ENCODE data around the gene GLB1L.
A peak's percentile ranks its signal among the peaks of the same experiment; 100 is the strongest.

Gene GLB1L

GRCh38 chr2:219253753-219254589, 8.7 kb upstream of the GLB1L start, which contains the start of gene TUBA4A:
Gene TUBA4A, minus strand, starts transcription at chr2:219253918. Its CDS starts 60 bp downstream, at chr2:219253858.
- TF ChIP-seq ISL1 (CRISPR knock-in tag; IDR thresholded peaks at IDR 0.05) (no peak), ARNTL (CRISPR knock-in tag; IDR thresholded peaks at IDR 0.05; ENCODE audit: borderline replicate concordance, low read depth) (no peak), OSR1 (CRISPR knock-in tag; IDR thresholded peaks at IDR 0.05) (no peak), RARB (CRISPR knock-in tag; IDR thresholded peaks at IDR 0.05) (no peak), CSDC2 (CRISPR knock-in tag; IDR thresholded peaks at IDR 0.05) (no peak), TCF4 (CRISPR knock-in tag; IDR thresholded peaks at IDR 0.05; ENCODE audit: borderline replicate concordance) (no peak), ZNF565 (CRISPR knock-in tag; conservative IDR thresholded peaks at IDR 0.05; ENCODE audit: low read depth) (no peak), ZNF70 (CRISPR knock-in tag; IDR thresholded peaks at IDR 0.05) (no peak), CREB5 (CRISPR knock-in tag; IDR thresholded peaks at IDR 0.05; ENCODE audit: low read depth) (no peak), TOX (CRISPR knock-in tag; IDR thresholded peaks at IDR 0.05; ENCODE audit: borderline replicate concordance) (no peak), TSHZ2 (CRISPR knock-in tag; IDR thresholded peaks at IDR 0.05) (no peak), BACH2 (CRISPR knock-in tag; IDR thresholded peaks at IDR 0.05; ENCODE audit: borderline replicate concordance) (no peak), ZC3H10 (CRISPR knock-in tag; IDR thresholded peaks at IDR 0.05) (no peak)
- TF ChIP-seq, protein P1, sequence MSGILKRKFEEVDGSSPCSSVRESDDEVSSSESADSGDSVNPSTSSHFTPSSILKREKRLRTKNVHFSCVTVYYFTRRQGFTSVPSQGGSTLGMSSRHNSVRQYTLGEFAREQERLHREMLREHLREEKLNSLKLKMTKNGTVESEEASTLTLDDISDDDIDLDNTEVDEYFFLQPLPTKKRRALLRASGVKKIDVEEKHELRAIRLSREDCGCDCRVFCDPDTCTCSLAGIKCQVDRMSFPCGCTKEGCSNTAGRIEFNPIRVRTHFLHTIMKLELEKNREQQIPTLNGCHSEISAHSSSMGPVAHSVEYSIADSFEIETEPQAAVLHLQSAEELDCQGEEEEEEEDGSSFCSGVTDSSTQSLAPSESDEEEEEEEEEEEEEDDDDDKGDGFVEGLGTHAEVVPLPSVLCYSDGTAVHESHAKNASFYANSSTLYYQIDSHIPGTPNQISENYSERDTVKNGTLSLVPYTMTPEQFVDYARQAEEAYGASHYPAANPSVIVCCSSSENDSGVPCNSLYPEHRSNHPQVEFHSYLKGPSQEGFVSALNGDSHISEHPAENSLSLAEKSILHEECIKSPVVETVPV (CRISPR knock-in tag; IDR thresholded peaks at IDR 0.05) = no peak
- TF ChIP-seq, protein P2, sequence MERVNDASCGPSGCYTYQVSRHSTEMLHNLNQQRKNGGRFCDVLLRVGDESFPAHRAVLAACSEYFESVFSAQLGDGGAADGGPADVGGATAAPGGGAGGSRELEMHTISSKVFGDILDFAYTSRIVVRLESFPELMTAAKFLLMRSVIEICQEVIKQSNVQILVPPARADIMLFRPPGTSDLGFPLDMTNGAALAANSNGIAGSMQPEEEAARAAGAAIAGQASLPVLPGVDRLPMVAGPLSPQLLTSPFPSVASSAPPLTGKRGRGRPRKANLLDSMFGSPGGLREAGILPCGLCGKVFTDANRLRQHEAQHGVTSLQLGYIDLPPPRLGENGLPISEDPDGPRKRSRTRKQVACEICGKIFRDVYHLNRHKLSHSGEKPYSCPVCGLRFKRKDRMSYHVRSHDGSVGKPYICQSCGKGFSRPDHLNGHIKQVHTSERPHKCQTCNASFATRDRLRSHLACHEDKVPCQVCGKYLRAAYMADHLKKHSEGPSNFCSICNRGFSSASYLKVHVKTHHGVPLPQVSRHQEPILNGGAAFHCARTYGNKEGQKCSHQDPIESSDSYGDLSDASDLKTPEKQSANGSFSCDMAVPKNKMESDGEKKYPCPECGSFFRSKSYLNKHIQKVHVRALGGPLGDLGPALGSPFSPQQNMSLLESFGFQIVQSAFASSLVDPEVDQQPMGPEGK (CRISPR knock-in tag; IDR thresholded peaks at IDR 0.05; ENCODE audit: borderline replicate concordance) = no peak
- TF ChIP-seq, protein P3, sequence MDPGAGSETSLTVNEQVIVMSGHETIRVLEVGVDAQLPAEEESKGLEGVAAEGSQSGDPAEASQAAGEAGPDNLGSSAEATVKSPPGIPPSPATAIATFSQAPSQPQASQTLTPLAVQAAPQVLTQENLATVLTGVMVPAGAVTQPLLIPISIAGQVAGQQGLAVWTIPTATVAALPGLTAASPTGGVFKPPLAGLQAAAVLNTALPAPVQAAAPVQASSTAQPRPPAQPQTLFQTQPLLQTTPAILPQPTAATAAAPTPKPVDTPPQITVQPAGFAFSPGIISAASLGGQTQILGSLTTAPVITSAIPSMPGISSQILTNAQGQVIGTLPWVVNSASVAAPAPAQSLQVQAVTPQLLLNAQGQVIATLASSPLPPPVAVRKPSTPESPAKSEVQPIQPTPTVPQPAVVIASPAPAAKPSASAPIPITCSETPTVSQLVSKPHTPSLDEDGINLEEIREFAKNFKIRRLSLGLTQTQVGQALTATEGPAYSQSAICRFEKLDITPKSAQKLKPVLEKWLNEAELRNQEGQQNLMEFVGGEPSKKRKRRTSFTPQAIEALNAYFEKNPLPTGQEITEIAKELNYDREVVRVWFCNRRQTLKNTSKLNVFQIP (CRISPR knock-in tag; IDR thresholded peaks at IDR 0.05; ENCODE audit: borderline replicate concordance, low read depth) = no peak
- ATAC-seq = peak; percentile 73

- peak; percentile 20 for ATAC-seq
These were observed 7.9 kb upstream of the GLB1L start, which contains the start of gene TUBA4B for GRCh38 chr2:219252900-219253752. Gene TUBA4B, plus strand, starts transcription at chr2:219253243. Its CDS starts 165 bp downstream, at chr2:219253408.

More at GRCh38 chr2:219252900-219253752, 7.9 kb upstream of the GLB1L start, which contains the start of gene TUBA4B:
- TF ChIP-seq RARB (CRISPR knock-in tag; IDR thresholded peaks at IDR 0.05) (no peak), PPARA (CRISPR knock-in tag; IDR thresholded peaks at IDR 0.05; ENCODE audit: borderline replicate concordance) (no peak), ZNF70 (CRISPR knock-in tag; IDR thresholded peaks at IDR 0.05) (no peak), ZFP30 (CRISPR knock-in tag; IDR thresholded peaks at IDR 0.05) (no peak), OSR1 (CRISPR knock-in tag; IDR thresholded peaks at IDR 0.05) (no peak), ISL1 (CRISPR knock-in tag; IDR thresholded peaks at IDR 0.05) (no peak), ARNTL (CRISPR knock-in tag; IDR thresholded peaks at IDR 0.05; ENCODE audit: borderline replicate concordance, low read depth) (no peak), TSHZ2 (CRISPR knock-in tag; IDR thresholded peaks at IDR 0.05) (no peak), SNAI2 (CRISPR knock-in tag; IDR thresholded peaks at IDR 0.05) (no peak), ESRRG (CRISPR knock-in tag; IDR thresholded peaks at IDR 0.05) (no peak), CREB5 (CRISPR knock-in tag; IDR thresholded peaks at IDR 0.05; ENCODE audit: low read depth) (no peak), ZC3H10 (CRISPR knock-in tag; IDR thresholded peaks at IDR 0.05) (no peak)
- TF ChIP-seq, protein P2 (CRISPR knock-in tag; IDR thresholded peaks at IDR 0.05; ENCODE audit: borderline replicate concordance) = no peak

All from SK-N-SH treated with all-trans-retinoic acid at 6 μM for 48 hours (cell line).